GM13976 (cell line): Measurements from ENCODE around the gene MACROD1.

ENCODE experiments used
- DNase-seq: peaks from one replicate; pipeline ENCODE4 v3.0.0; 2012; ENCODE audit warnings: low spot score
- in situ Hi-C: fragments of 300-500 bp; cut with MboI; formaldehyde crosslinking; loops from one replicate; pipeline ENCODE4 v1.12.0; 2022; ENCODE audit warnings: low sequenced_read_pairs, mixed read lengths, inconsistent platforms; ENCODE audit not compliant: unreplicated experiment
- TF ChIP-seq, protein P1 (sequence below): IDR thresholded peaks from 2 replicates; pipeline ENCODE4 v1.5.1; 2012; ENCODE audit warnings: borderline replicate concordance, mild to moderate bottlenecking; ENCODE audit not compliant: insufficient read depth; ENCODE audit errors: extremely low read depth, missing control alignments, control extremely low read depth

MACROD1 gene

DNA sequence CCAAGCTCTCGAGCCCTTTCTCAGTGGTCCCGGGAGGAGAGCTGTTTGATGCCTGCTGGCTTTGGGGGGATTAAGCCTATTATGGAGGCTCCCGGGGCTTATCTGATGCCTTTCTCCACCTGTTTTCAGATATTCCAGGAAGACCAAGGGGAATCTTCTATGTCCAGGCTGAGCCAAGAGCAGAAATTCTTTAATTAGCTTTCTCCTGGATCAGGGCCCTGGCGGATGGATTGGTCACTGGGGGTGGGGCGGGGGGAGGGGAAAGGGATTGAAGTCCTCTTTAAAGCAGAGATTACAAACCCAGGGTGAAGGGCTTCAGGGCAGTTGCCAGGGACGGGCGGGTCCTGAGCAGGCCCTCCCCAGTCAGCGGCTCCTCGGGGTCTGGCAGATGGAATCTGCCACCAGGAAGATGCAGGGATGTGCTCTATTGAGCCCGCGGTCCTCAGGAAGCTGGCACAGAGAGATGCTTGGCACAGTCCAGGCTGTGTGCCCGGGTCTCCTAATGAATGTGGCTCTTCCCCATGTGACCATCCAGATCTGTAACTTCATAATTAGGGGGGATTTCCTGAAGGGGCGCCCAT lies 33.6 kb downstream of the MACROD1 start:
- TF ChIP-seq, protein P1, sequence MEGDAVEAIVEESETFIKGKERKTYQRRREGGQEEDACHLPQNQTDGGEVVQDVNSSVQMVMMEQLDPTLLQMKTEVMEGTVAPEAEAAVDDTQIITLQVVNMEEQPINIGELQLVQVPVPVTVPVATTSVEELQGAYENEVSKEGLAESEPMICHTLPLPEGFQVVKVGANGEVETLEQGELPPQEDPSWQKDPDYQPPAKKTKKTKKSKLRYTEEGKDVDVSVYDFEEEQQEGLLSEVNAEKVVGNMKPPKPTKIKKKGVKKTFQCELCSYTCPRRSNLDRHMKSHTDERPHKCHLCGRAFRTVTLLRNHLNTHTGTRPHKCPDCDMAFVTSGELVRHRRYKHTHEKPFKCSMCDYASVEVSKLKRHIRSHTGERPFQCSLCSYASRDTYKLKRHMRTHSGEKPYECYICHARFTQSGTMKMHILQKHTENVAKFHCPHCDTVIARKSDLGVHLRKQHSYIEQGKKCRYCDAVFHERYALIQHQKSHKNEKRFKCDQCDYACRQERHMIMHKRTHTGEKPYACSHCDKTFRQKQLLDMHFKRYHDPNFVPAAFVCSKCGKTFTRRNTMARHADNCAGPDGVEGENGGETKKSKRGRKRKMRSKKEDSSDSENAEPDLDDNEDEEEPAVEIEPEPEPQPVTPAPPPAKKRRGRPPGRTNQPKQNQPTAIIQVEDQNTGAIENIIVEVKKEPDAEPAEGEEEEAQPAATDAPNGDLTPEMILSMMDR: no peak
- no peak for DNase-seq
- in situ Hi-C loops: no loop called here

DNA sequence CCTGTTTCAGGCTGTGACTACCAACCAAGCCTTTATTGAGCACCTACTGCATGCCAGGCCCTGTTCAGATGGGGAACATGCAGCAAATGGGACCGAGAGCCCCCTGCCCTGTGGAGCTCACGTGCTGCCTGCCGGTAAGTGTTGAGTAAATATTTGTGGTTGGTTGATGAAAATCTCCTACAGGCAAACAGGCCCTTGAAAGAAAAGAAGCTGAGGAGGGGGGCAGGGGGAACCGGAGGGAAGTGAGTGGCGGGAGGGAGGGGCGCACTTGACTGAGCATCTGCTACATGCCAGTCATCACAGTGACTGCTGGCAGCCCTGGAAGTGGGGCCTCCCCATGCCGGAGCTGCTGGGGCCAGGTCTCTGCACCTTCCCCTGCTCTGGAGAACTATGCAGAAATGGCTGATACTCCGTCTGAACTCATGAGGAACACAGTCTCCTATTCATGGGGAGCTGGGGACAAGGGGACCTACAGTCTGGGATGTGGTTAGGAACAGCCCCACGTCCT lies 34.2 kb downstream of the MACROD1 start:
- TF ChIP-seq, protein P1: no peak
- in situ Hi-C loops: no loop called here
- no peak for DNase-seq

DNA sequence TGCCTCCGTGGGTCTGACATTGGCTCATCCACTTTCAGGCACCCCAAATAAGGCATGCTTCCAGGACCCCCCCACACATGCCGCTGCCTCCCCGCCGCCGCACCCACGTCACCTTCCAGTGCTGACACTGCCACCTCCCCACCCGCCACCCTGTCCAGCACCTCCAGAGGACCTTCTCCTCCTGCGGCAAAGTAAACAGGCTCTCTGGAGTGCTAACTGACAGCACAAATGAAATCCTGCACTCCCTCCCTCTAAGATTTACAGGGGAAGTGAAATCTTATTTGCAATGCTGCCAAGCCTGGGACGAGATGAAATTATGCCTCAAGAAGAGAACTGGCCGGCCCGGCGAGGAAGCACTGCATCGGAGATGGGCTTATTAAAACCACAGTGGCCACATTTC lies 35.3 kb downstream of the MACROD1 start:
- no peak for DNase-seq
- in situ Hi-C loops: no loop called here
- TF ChIP-seq, protein P1: no peak

DNA sequence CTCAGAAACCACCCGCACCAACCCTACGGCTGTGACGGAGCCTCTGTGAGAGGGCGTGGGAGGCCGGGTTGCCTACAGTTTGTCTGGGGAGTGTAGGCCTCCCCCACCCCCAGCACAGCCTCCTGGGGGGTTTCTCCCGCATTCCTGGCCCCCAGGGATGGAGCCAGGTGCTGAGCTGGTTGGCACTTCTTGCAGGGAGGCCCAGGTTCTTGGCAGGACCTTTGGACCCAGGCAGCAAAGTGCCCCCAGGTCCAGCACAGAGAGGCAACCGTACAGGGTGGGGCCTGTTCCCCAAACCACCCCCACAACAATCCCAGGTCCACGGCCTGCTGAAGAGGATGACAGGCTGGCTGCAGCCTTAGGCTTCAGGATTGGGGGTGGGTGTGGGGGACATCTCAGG lies 36.5 kb downstream of the MACROD1 start:
- in situ Hi-C loops: no loop called here
- no peak for DNase-seq
- TF ChIP-seq, protein P1: no peak

DNA sequence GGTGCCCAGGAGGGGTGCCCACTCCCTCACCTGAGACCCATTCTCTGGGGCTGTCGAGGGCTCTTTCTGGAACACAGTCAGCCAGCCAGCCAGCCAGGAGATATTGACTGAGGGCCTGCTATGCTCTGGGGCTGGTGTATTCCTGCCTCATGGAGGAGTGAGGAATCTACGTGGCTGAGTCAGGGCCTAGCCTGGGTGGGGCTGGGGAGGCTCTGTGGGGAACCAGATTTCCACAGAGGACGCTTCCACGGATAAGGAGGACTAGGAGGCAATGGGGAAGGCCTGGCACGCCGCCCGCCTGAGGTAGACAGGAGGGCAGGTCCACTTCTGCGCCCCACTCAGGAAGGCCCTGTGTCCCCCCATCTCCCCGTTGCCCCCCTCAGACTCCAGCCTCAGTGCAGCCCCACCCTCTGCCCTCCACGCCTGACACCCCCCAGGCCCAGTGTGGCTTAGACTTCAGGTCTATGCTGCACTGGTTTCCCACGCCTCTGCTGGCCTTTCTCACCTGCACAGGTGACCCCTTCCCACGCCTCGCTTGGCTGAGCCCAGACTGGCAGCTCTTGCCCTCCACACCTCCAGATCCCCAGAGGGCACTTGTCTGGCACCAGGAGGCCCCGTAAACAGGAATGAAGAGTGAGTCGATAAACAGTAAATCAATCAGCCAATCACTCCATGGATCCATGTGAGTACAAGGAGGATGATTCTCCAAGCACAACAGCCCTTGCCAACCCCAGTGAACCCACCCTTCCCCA lies 37.5 kb downstream of the MACROD1 start:
- TF ChIP-seq, protein P1: no peak
- DNase-seq: no peak
- in situ Hi-C loops: no loop called here

DNA sequence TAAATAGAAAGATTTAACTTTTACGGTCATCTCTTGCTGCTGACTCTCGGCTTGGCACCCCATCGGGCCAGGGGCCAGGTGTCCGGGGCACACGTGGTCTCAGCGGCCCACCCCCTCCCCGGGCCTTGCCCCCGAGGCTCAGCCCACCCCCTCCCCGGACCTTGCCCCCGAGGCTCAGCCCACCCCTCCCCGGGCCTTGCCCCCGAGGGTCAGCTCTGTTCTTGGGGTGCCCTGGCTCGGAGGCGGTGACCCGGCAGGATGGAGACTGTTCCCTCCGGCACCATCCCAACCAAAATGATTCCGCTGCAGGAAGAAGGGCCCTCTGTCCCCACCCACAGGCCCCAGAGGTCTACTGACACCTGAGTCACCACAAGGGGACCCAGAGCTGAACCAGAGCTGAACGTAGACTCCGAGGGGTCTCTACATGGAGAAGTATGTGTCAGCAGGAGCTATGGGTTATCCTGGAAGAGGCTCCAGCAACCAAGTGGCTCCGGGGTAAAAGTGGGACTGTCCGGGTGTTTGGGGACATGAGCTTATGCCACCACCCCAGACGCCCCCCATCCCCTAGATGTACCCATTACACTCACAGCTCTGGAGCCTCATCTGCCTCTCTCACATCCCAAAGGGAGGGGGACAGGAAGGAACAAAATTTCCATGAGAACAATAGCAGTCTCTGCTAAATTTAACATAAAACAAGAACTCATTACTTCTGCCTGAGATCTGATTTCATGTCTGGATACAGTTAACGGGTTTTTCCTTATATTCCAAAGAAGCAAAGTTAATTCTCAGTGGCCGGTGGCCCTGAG lies 38.4 kb downstream of the MACROD1 start:
- DNase-seq: no peak
- in situ Hi-C loops: no loop called here
- TF ChIP-seq, protein P1: no peak
